Measurements from ENCODE around the gene FREM2.

DNA sequence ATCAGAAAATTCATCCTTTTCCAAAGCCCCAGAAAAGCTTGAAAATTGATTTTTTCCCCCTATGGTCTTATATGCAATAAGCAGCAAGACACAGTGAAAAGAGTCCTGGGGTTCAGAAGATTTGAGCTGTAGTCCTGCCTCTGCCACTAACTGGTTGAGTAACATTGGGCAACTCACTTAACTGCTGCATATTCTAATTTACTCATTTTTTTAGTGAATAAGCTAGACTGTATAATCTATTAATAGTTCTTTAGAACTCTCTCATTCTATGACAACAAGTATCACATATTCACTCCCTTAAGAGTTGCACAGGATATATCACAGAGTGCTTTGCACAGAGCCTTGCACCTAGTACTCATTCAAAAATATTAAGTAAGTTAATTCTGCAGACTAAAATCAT, 192.9 kb downstream of the FREM2 start:
- no peak for TF ChIP-seq CTCF (IDR thresholded peaks at IDR 0.05)
- TF ChIP-seq POLR2A (IDR thresholded peaks at IDR 0.05), result no peak

All from esophagus squamous epithelium (tissue), 4 donors.